H54 (cell line): ENCODE results near the gene FCHSD2.

Experiments
- DNase-seq: peaks from one replicate; pipeline ENCODE4 v3.0.0; 2011; ENCODE audit warnings: low spot score, mixed read lengths; ENCODE audit not compliant: insufficient read length
- FAIRE-seq: peaks from 3 replicates; lab custom pipeline; 2011; peaks lifted over from hg19 to GRCh38; lab: Jason Lieb, UNC
- POLR2A ChIP-seq: IDR thresholded peaks from 2 replicates; pipeline ENCODE4 v1.6.1; 2011; ENCODE audit warnings: low read depth, mild to moderate bottlenecking, low read length

FCHSD2 gene

DNA sequence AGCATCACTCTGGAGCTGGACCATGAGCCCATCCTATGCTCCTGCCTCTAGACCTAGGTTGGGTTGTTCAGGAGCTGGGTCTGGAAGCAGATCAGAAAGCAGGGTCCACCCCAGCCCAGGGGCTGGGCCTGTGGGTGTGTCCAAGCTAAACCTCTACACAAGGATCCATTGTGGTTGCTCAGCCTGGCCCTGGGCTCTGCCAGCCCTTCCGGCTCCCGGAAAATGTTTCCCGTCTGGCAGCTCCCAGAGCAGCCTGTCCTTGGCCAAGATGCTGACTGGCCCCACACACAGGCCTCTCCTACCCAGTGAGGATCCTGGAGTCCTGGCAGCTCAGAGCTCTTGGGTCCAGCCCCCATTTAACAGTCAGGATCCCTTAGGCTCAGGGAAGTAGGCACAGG is 35.3 kb upstream of the FCHSD2 start:
- no peak for TF ChIP-seq POLR2A
- no peak for FAIRE-seq

DNA sequence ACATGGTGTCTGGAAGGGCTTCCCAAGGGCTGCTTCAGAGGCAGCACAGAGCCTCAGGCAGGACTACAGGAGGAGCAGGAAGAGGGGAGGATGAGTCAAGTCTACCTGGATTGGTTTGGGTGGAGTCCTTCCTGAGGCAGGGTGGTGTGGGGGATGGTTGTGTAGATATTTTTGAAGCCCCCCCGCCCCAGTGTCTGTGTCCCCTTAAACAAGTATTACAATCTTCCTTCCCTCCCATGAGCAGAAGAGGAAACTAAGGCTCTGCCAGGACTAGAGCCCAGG is 34.7 kb upstream of the FCHSD2 start:
- no peak for FAIRE-seq
- TF ChIP-seq POLR2A: no peak
- no peak for DNase-seq

More for the DNA sequence above, 35.3 kb upstream of the FCHSD2 start:
- no peak for DNase-seq

DNA sequence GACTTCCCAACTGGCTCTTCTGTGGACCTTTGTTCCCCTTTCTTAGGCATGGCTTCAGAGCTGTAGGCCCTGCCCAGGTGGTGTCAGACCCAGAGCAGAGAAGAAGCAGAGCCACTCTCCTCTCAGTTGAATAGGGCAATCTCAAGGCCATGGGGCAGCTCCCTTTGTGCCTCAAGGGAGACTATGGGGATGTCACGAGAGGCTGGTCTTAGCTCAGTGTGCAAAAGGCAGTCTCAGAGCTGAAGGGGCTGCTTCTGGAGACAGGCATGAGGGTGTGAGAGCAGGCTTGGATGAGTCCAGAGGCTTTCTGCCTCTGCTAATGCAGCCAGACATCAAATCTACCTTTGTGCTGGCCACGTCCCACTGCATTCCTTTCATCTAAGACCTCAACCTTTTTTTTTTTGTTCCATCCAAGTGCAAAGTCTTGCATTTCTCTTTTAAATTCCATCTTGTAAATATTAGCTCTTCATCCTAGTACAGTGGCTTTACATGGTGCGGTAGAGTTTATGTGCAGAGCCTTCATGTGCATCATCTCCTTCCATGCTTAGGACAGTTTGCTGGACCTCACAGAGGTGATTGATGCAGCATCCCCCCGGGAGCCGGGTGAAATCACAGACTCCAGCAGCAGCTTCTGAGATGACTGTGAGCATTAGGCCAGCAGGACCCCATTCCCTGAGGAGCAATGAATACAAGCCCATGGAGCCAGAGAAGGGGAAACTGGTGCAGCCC is 34.2 kb upstream of the FCHSD2 start:
- FAIRE-seq (no peak), DNase-seq (no peak)
- no peak for TF ChIP-seq POLR2A

DNA sequence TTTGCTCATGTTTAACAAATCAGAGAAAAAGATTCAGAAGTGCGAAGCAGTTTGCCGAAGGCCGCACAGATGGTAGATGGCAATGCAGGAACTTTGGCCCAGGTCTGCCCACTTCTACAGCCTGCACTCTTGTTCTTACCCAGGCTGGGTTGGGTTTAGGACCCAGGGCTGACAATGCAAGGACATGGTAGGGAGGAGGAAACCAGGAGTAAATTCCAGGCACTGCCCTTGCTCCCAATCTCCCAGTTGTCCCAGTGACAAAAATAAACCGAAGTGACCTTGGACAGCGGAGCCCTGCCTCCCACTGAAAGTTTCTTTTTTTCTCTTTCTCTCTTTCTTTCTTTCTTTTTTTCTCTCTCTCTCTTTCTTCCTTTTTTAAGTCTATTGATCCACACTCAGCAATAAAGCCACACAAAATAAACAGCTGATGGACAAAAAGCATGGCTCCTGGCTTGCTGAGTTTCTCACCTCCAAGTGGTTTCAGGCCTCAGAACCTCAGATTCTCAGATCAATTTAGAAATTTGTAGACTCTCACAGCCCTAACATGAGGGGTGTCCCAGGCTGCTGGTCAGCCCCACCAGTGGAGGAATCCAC is 33.5 kb upstream of the FCHSD2 start:
- no peak for TF ChIP-seq POLR2A
- DNase-seq (no peak), FAIRE-seq (no peak)

DNA sequence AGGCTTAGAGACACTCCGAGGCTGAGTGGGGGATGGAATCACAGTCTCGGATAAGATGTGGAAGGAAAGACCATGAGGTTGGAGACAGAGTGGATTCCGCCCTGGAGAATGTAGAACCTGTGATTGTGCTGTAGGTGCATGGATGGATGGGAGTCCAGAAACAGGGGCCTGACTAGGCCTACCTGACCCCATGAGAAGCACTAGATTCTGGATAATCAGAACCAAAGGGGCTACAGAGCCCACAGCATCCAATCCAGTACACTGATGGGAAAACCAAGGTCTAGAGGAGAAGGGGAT is 32.3 kb upstream of the FCHSD2 start:
- TF ChIP-seq POLR2A: no peak
- FAIRE-seq: no peak
- no peak for DNase-seq

DNA sequence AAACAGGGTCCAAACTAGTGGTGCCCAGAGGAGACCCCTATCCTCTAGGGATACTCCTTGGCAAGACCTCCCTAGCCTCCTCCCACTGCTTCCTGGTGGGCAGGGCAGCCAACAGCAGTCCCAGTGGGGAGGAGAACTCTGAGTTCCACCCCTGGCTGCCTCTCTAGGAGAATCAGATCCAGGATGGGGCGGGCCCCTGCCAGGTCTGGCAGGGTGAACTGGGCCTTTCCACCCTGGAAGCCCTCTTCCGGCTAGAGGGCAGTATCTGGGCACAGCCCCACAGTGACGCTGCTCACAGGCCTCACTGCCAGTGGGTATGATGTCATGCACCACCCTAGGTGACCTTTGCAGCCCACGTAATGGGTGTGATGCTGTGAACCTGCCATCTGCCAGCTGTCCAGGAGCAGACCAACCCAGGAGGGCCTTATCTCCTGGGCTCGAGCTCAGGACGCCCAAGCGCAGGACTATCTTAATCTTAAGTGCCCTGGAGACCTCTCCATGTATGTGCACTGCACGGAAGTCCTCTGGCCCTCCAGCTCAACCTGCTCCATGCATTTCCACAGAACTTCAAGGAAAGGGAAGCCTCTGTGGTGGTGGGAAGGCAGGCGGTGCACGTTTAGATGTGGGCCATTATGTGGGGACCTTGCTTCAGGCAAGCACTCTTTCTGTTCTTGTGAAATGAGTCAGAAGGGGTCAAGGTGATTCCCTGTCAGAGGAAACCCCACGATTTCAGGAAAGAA is 31.8 kb upstream of the FCHSD2 start:
- no peak for FAIRE-seq
- no peak for TF ChIP-seq POLR2A
- DNase-seq: no peak

DNA sequence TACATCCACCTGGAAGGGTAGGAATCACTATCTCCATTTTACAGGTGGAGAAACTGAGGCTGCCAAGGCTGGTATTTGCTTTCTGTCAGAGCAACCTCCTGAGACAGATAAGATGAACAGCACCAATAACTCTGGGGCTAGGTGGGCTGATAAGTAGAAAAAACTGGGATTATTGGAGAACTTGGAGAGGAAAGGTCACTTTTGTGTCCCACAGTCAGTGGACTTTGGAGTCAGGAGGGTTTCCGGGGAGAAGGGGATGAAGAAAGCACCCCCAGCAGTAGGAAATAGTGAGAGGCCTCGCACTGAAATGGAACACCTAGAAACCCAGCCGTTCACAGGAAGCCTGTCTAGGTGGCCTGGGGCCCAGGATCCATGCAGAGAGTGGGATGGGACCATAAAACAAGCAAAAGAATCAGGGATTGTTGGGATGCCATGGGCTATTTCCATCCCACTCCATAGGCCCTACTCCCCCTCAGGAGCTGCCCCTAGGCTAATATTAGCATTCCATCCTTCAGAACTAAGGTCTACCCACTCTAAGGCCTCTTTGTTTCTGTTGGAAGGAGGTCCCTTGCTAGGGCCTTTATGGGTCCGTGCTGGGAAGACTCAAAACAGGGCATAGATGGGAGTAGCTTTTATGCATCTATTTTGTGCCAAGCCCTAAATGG is 31.0 kb upstream of the FCHSD2 start:
- no peak for FAIRE-seq
- no peak for TF ChIP-seq POLR2A
- no peak for DNase-seq

DNA sequence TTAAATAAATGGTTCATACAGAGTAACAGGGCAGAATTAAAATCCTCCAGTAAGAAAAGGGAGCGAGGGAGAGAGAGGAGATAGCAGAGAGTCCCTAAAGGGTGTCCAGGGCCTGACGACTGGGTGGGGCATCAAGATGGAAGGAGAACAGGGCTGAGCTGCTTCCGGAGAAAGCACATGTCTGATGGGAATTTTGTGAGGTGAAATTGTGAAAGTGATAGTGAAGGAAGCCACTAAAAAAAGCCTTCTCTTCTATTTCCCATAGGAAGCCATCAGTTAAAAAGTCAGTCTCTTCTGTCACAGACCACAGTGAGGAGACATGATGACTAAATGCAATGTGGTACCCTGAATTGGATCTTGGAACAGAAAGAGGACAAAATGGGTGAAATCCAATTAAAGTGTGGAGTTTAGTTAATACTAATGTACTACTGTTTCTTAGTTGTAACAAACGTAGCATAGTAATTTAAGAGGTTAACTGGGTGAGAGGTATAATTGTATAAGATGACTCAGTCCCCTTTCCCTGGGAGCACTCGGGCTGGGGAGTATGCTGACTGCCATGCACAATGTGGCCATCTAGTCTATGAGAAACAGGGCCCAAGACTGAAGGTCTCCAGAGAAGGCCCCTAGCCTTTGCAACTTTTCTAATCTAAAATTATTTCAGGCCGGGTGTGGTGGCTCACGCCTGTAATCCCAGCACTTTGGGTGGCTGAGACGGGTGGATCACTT is 29.5 kb upstream of the FCHSD2 start:
- no peak for DNase-seq
- no peak for FAIRE-seq
- TF ChIP-seq POLR2A: no peak

DNA sequence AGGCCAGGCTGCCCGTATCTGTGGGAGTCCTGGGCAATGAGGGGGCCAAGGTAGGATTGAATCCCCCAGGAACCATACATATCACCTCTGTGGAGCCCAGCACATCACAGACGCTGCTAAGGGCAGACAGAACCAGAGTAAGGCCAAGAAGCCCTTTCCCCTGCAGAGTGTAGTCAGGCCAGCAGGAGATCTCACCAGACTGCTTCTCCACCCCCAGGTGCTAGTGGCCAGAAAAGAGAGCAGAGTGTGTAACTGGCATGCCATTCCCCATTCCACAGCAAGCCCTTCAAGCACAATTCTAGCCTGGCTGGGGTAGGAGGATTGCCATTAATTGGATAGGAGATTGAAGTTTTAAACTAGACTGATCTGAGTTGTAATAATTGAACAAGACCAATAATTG is 28.0 kb upstream of the FCHSD2 start:
- FAIRE-seq (no peak), DNase-seq (no peak)
- no peak for TF ChIP-seq POLR2A

DNA sequence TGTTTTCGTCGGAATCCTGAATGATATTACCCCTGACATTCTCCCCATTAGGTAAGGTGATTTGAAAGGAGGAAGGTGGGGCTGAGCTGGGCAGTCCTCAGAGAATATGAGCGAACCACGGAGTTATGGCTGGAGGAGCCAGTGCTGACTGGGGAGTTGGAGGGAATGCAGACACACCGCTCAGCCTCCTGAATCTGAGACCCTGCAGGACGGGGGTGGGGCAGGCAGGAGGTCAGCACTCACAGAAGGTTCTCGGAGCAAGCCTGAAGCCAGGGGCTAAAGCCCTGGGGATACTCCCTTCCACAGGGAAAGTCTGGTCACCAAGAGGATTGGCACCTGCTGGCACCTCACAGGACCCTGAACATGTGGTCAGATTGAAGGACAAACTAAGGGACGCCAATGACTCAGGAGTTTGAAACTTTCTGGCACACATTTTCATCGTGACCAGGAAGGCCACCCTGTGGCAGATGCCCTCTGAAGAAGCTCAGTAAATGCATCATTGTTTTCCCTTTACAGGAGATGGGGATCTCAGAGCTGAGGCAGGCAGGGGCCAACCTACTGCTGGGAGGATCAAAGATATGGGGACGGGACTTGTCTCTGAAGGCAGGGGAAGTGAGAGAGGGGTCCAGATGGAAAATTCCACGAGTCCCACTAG is 26.9 kb upstream of the FCHSD2 start:
- no peak for TF ChIP-seq POLR2A
- FAIRE-seq (no peak), DNase-seq (no peak)

DNA sequence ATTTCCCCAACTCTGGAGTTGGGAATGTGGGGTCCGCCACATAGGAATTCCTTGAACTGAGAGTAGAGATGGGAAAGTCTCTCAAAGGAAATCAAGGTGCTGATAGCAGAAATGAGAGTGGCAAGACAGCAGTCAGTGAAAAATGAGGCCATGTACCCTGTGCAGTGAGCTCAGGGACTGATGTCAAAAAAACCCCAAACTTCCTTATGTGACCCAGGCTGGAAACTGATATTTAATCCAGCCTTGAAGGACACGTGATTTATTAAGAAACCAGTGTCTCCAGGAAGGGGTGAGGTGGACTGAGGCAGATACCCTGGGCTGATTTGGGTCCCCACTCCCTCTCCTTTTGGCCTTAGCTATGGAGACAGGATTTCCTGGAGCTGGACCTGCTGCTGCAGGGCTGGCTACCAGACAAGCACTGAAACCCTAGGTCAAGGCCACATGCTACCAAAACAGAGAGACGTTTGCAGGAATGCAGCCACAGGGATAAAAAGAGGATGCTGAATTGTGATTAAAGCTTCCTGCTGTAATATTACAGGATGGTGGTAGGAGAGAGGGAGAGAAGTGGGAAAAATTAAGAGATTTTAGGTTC is 25.3 kb upstream of the FCHSD2 start:
- DNase-seq (no peak), FAIRE-seq (no peak)
- no peak for TF ChIP-seq POLR2A

DNA sequence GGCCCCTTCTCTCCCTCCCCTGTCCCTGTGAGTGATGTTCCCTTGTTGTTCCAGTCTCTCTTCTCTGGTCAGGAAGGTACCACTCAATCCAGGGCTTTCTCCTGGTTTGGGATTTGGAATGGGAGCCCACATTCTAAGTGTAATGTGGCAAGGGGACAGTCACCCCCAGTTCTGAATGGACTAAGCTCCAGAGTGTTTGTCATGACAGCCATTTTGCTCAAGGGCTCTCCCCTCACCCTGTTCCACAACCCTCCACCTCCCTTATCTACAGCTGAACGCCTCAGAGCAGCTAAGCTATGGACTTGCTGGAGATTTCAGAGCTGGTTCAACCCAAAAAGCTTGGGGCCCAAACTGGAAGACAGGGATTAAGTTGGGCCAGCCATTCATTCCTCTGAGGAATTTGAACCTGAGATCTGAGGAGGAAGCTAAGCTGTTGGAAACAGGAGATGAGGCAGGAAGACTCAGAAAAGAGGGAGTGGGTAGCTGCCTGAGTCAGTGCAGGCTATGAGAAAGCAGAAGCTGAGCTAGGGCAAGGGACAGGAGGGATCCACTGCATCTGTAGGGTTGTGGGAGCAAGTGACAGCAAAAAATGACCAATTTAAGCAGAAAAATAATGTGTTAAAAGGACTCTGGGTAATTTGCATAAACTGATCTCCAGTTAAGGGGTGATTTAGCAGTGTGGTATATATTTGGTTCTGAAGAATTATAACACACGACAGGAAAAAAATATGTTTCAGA is 22.9 kb upstream of the FCHSD2 start:
- FAIRE-seq (no peak), DNase-seq (no peak)

More for the DNA sequence above, 22.9 kb upstream of the FCHSD2 start:
- TF ChIP-seq POLR2A: no peak
